HG03196 (cell line): Measurements from ENCODE around the gene LCNL1.
"Not testable (repeated sequence)": the region's sequence is repeated elsewhere in the genome, so short reads cannot be mapped to it uniquely, and the experiment has no call there.

Experiments used
- ATAC-seq: cut with Tn5 transposase; IDR thresholded peaks from one replicate; pipeline ENCODE4 v1.9.1; 2021; ENCODE audit not compliant: unreplicated experiment

Gene LCNL1

DNA sequence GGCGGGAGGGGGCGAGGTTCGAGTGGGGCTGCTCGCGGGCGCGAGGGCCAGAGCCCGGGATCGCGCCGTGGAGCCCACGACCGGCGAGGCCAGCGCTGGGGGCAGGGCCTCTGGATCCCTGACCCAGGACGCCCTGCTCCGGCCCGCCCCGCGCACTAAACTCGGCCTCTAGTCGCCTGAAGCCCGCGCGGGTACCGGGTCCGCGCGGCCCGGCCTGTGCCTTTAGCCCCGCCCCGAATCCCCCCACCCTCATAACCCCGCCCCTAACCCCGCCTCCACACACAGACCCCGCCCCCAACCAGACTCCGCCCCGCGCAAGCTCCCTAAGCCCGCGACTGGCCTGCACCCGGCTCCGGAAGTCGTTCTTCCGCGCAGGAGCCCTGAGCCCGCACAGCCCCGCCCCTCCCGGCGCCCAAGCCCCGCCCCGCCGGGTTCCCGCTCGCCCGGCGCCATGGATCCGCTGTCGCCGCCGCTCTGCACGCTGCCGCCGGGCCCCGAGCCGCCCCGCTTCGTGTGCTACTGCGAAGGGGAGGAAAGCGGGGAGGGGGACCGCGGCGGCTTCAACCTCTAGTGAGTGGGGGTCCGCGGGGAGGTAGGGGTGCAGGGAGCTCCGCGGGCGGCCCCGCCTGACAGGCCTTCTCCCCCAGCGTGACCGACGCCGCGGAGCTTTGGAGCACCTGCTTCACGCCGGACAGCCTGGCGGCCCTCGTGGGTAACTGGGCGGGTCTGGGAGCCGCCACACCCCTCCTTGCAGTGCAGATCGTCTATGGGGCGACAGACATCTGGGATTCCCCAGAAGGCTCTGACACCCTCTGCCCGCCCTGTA lies 9.4 kb downstream of the LCNL1 start, which contains the start of gene PAXX:
Gene PAXX (plus strand): TSS at position 430 of the 826 bp plus-strand sequence. CDS start 22 bp downstream, at position 452.
- ATAC-seq = peak; percentile 67

DNA sequence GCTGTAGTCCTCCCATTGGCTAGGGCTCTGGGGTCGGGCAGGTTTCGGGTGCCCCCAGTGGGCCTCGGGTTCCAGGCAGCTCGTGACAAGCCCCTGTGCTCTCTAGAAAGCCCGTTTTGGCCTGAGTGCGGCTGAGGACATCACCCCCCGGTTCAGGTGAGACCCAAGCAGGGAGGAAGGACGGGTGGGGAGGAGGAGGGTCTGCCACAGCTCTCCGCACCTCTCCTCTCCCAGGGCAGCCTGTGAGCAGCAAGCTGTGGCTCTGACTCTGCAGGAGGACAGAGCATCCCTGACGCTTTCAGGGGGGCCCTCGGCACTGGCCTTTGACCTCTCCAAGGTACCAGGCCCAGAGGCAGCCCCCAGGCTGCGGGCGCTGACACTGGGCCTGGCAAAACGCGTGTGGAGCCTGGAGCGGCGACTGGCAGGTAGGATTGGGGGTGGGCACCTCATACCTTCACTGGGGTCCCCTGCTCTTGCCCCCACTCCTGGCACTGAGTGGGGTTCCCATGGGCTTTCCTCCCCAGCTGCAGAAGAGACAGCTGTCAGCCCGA lies 10.1 kb downstream of the LCNL1 start:
- no peak for ATAC-seq

DNA sequence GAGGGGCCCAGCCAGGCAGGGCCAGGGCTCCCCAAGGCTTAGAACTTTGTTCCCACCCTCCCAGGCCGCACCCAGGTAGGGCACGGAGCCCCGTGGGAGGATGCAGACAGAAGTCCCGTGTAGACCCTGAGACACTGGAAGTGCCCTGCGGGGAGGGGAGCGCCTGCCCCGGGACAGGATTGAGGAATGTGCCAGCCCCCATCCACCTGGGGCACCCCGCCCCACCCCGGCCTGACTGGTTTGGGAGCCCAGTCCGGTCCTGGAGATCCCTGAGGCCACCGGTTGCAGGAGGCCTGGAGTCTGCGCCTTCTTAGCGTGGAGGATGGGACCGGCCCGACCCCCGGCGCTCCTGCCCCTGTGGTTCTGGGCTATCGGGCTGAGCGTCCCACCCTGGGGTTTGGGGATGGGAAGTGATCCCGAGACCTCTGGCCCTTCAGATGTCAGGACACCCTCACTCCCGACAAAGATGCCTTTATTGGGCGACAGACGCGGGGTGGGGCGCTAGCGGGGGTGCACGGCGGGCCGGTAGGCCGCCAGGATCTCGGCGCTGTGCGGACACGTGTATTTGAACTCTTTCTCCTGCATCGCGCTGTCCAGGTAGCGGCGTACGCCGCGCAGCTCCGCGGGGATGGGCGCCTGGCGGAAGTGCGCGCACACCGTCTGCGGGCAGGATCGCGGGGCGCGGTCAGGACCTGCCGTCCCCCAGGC lies 11.5 kb downstream of the LCNL1 start:
- ATAC-seq = no peak

DNA sequence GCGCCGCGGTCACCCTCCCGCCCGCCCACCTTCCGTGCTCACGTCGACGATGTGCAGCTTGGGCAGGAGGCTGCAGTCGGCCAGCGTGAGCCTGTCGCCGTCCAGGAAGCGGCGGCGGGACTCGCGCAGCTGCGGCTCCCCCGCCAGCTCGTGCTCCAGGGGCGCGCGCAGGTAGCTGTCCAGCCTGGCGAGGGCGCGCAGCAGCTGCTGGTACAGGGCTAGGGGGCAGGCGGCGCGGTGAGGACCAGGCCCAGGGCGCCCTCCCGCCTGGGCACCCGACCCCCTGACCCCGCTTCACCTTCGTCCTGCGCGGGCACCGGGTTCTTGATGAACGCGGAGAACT lies 12.1 kb downstream of the LCNL1 start:
- ATAC-seq = no peak

DNA sequence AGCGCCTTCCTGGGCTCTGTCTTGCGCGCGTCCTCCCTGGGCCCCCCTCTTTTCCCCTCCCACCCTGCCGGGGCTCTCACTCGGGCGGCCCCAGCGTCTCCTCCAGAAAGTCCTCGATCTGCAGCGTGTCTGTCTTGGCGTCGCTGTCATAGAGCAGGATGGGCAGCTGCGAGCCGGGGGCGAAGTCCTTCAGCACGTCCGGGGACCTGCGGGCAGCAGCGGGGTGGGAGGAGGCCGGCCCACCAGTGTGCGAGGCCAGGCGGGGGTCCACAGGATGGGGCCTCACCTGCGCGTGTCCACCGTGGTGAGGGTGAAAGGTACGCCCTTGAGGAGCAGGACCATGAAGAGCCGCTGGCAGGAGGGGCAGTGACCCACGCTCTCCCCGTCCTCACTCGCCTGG lies 12.6 kb downstream of the LCNL1 start:
- ATAC-seq = no peak

DNA sequence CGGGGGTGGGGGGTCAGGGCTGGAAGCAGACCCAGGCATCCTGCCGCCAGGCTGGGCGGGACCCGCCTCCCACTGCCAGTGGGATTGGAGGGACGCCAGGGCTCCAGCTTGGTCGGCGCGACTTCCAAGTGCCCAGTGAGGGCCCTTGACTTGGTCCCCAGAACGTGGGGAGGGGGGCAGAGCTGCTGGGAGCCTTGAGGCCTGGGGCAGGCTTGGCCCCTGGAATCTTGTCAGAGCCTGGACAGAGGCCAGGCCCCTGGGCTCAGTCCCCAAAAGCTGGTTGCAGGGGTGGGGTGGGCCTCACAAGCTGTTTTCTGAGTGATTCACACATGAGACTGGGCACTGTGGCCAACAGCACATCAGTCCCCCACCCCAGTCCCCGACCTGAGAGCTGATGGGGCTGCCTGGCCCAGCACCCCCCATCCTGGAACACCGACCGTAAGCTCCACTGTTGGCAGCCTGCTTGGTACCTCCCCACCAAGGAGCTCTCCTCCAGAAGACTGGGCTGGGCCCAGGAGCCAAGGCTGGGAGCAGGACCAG lies 13.0 kb downstream of the LCNL1 start:
- ATAC-seq = no peak

DNA sequence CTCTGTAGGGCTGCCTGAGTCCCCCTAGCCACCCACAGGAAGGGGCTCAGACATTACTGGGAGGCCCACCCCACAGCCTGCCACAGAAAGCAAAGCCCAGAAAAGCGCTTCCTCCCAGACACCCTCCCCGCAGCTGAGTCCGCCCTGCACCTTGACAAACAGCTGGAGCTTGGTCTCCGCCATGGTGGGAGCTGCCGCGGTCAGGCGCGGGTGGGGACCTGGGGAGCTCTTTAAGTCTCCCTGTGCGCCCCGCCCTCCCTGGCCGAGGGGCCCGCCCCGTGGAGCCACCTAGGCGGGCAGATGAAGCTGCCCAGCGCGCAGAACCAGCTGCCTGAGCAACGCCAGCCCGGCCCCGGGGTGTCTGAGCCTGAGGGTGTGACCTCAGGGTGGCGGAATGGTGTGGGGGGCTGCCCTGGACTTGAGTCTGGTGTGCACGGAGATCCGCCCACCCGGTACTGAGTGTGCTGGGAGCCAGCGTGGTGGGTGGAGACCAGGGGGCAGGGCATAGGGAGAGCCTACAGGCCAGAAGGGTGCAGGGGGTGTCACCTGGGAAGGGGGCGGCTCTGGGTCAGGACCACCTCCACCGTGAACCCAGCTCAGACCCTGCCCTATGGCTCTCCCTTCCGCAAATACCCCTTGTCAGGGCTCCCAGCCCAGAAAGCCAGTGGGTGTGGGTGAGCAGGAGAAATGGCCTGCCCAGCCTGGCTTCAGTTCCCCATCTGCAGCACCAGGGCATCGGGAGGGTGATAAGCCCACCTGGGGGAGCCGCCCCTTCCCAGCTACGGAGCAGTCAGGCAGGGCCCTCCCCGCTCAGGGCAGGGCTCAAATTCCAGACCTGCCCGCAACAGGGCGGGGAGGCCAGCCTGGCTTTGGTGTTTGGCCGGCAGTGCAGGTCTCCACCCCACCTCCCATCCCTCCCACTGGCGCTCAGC lies 13.8 kb downstream of the LCNL1 start, which contains the start of gene CLIC3:
Gene CLIC3 (minus strand): TSS at position 208 of the 932 bp plus-strand sequence. CDS start 25 bp downstream, at position 183.
- no peak for ATAC-seq

DNA sequence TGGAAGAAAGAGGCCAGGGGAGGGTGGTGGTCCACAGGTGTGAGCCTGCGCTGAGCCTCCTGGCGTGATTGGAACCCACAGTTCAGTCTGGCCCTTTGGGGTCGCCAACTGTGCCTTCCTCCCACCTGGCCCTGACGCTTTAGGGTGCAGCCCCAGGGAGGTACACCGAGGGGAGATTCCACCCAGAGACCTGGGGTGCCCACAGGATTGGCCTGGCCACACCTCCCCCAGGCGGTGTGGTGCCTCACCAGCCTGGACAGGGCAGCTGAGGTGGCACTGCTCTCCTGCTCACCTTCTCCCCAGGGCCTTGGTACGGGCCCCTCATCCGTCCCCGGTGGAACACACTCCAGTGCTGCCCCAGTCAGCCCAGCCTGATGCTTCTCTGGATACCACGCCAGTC lies 14.6 kb downstream of the LCNL1 start:
- no peak for ATAC-seq

DNA sequence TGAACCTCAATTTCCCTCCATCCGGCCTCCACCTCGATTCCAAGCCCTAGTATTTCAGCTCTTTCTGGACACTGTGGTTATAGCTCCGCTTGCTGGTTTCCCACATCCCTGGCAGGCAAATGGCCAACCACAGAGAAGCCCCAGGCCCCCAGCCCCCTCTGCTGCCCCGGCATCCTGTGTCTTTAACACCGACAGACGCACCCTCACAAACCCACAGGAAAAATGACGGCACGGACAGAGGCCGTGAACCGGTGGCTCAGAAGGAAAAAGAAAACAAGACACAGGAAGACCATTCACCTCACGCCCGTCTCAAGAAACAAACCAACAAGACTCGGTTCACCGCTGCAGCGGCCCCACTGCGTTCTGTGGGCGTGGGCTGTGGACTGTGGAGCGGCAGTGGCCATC lies 15.0 kb downstream of the LCNL1 start:
- no peak for ATAC-seq

DNA sequence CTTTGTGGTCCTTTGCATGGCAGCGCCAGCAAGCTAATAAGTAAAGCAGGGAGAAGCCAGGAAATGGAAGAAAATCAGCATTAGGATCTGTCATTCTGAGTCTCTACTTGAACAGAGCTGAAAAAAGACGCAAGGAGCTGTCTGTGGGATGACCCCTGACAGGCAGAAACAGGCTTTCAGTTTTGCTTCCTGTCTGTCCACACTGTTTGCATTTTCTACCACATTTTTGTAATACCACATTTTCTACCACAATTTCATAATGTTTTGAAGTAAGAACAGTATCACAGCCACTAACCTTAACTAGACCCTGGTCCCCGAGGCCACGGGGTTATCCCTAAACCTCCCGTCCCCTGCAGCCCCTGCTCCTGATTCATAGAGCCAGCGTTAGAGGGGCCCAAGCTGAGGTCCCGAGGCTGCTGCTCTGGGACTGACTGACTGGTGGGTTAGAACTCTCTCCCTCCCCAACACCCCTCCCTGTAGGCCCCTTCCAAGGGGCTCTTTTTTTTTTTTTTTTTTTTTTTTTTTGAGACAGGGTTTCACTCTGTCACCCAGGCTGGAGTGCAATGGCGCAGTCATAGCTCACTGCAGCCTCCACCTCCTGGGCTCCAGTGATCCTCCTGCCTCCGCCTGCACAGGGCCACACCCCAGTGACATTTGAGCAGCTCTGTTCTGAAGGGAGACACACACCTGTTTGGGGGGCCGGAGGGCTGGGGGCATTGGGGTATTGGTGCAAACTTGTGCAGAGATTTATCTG lies 17.6 kb downstream of the LCNL1 start:
- peak; percentile 72 for ATAC-seq

DNA sequence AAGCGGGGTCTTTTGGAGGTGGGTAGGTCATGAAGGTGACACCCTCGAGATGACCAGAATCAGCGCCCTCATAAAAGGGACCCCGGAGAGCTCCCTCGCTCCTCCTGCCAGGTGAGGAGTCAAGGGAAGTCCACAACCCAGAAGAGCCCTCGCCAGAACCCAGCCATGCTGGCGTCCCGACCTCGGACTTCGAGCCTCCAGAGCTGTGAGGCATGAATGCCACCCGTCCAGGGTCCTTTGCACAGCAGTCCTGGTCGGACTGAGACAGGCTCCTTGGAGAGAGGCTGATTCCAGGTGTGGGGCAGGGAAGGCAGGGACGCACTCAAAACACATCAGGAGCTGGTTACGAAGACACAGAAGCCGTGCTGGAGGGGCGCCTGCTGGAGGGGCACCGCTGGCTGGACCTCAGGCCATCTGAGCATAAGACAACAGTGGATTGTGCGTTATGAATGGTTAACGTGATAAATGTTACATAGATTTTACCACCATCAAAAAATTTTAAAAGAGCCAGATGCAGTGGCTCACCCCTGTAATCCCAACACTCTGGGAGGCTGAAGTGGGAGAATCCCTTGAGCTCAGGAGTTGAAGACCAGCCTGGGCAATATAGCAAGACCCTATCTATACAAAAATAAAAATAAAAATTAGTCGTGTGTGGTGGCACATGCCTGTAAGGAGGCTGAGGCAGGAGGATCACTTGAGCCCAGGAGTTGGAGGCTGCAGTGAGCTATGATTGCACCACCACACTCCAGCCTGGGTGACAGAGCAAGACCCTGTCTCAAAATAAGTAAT lies 19.3 kb downstream of the LCNL1 start:
- no peak for ATAC-seq

DNA sequence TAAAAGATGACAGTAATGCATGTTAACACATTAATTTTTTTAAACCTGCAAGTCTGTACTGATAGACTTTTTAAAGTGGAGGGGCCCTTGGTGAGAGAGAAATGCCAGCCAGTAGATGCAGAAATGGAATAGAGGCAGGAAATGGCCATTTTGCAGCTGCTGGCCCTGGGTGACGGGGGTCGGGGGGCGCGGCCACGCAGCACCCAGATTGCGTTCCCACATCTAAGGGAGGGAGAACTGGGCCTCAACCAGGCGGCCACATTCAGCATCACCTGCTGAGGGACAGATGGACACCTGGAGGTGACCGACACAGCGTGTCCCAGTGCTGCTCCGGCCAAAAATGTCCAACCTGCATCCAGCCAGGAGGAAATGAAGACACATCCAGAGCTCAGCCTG lies 19.9 kb downstream of the LCNL1 start:
- ATAC-seq = no peak

DNA sequence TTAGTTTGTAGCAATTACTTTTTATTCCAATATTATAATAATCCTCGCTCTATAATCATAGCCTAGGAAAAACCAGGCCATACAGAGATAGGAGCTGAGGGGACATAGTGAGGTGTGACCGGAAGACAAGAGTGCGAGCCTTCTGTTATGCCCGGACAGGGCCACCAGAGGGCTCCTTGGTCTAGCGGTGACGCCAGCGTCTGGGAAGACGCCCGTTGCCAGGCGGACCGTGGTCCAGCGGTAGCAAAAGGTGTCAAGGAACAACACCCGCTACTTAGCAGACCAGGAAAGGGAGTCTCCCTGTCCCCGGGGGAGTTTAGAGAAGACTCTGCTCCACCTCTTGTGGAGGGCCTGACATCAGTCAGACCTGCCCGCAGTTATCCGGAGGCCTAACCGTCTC lies 21.5 kb downstream of the LCNL1 start:
- ATAC-seq = not testable (repeated sequence)

DNA sequence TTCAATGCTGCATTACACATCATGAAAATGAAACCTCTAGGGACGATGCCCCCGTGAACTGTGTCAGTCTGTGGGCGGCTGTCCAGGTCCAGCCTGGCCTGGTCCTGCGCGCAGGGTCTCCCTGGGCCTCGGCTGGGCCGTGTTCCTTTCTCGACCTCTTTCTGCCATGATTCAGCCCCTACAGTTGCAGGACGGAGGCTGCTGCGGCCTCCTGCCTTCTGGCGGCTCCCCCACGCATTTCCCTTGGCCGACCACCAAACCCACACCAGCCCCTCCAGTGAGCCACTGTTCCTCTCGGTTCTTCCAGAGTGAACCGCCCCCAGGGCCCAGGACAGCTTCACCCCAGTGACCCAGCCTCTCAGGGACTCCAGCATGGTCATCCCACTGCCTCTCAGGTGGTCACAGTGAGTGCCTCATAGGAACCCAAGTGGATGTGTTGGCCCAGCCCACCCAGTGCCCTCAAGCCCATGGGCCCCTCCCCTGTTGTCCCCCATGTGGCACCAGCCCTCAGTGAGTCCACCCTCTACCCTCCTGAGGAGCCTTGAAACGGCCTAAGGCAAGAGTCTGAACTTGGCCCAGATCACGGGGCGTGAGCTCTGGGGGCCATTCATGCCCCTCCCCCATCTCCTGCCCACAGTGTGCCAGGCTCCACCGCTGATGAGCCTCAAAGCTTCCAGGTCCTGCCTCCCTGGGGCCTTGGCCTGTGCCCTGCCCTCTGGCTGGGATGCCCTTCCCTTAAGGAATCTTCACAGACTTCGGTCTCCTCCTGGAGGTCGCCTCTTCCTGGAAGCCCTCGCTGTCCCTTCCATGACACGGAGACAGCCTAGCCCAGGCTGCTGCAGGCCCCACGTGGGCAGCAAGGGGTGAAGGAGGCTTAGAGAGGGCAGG lies 23.6 kb downstream of the LCNL1 start:
- ATAC-seq = no peak

DNA sequence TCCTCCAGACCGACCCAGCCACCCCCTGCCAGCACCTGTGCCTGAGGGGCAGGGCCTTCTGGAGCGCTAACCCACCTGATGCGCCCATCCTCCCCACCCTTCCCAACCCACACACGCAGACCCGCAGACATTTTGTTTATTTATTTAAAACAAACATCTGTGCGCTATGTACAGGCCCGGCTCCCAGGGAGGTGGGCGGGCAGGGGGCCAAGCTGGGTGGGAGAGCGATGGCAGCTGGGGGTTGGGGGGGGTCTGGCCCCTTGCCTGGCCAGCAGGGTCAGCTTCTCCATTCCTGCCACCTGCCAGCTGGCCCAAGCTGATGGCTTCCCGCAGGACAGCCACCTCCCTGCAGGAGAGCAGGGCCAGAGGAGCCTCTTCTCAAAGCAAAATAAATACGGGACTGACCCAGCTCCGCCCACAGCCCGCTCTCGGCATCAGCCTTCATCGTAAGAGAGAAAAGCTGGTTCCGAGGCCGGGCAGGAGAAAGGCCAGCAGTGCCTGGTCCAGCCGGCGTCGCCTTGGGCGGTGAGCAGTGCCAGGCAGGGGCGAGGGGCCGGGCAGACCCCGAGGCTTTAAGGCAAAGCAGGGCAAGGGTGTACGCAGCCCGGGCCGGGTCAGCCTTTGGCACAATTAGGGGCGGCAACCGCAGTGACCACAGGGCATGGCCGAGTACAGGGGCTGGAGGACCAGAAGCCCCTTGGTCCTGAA lies 24.5 kb downstream of the LCNL1 start:
- no peak for ATAC-seq

DNA sequence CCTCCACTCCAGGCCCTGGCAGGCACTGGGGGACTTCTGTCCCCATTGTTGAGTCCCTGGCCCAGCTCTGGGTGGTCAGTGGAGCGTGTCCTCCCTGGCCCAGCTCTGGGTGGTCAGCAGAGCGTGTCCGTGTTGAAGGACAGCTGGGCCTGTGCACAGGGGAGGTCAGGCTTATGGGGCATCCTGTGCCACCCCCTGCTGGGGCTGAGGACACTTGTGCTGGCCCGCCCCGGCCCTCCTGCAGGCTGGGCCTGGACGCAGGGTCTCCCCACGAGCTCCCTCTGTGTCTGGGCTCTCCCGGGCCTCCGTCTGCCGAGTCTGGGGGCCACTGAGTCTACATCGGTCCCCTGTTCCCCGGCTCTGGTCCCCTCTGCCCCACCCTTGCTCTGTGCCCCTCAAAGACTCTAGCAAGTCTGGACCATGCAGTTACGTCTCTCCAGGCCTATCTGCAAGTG lies 25.1 kb downstream of the LCNL1 start:
- ATAC-seq = no peak

DNA sequence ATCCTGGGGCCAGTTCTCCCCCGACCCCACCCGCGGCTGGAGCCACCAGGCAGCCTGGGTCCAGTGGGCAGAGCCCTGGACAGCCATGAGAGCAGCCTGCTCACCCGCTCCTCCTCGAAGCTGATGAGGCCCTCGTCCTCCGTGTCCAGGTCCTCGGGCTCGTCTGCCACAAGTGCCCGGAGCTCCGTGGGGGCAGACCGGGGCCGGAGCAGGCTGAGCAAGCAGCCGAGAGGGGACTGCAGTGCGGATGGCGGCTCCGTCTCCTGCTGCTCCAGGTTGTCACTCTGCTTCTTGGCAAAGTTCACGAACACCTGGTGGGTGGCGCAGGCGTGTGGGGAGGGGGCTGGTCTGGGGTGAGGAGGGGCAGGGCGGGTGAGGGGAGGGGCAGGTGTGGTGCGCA lies 25.5 kb downstream of the LCNL1 start:
- ATAC-seq = no peak
